Vagina (tissue), 2 donors: ENCODE results near the gene ZDHHC21.

Experiments
- POLR2A ChIP-seq, 2 donors: fragments of 450-650 bp; IDR thresholded peaks; one replicate each; pipeline ENCODE4 v1.6.1; 2017; ENCODE audit warnings: antibody characterized with exemption in 2 of 2, mild to moderate bottlenecking in 2 of 2, moderate library complexity in 2 of 2
- TF ChIP-seq, protein P1 (sequence below), 3 experiments: fragments of 450-650 bp in 2 of 3; fragments of 200-600 bp in 1 of 3; sonication (generic) in 1 of 3; IDR thresholded peaks; one replicate each; pipeline ENCODE4 v1.5.1; 2017 to 2019; ENCODE audit warnings: antibody characterized with exemption in 3 of 3, mild to moderate bottlenecking in 2 of 3, moderate library complexity in 2 of 3

DNA sequence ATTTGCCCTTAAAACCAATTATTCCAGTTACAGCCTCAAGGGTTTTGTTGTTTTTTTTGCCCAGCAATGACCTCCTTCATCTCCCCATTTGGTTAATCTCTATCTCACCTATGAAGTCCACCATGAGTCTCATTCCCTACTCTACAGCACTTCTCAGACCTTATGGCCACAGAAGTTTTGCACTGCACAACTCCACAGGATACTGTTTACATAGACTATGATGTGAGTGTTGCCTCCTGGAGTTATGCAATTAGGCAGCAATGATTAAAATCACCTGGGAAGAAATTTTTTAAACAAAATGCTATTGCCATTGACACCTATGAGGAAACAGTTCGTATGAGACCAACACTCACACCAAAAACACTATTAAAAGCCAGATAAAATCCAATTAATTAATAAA is 39.7 kb downstream of the ZDHHC21 start:
- no peak for TF ChIP-seq POLR2A (IDR thresholded peaks at IDR 0.05)
- TF ChIP-seq, protein P1, sequence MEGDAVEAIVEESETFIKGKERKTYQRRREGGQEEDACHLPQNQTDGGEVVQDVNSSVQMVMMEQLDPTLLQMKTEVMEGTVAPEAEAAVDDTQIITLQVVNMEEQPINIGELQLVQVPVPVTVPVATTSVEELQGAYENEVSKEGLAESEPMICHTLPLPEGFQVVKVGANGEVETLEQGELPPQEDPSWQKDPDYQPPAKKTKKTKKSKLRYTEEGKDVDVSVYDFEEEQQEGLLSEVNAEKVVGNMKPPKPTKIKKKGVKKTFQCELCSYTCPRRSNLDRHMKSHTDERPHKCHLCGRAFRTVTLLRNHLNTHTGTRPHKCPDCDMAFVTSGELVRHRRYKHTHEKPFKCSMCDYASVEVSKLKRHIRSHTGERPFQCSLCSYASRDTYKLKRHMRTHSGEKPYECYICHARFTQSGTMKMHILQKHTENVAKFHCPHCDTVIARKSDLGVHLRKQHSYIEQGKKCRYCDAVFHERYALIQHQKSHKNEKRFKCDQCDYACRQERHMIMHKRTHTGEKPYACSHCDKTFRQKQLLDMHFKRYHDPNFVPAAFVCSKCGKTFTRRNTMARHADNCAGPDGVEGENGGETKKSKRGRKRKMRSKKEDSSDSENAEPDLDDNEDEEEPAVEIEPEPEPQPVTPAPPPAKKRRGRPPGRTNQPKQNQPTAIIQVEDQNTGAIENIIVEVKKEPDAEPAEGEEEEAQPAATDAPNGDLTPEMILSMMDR (IDR thresholded peaks at IDR 0.05), result no peak
